HG03439 (cell line): ENCODE data around the gene KLHL6.
"Not testable (repeated sequence)": the region's sequence is repeated elsewhere in the genome, so short reads cannot be mapped to it uniquely, and the experiment has no call there.

Source experiments
- ATAC-seq: cut with Tn5 transposase; IDR thresholded peaks from one replicate; pipeline ENCODE4 v1.9.1; 2021; ENCODE audit warnings: mild to moderate bottlenecking, moderate library complexity; ENCODE audit not compliant: unreplicated experiment

The KLHL6 gene

DNA sequence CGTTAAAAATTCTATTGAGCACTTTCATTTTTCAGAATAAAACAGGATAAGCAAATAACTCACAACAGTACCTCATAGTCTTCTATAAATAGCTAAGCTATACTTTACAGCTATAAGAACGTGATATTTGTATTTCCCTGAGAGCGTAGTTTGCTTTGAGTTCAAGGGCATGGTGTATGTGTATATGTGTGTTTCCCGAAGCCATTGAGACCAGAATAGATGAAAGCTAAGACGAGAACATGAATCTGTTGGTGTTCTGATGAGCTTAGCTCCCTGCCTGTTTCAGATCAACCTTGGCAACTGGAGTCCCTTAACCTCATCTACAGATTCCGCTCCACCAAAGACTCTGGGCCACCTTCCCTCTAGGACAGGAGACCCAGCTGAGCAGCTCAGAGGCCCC, 67.6 kb downstream of the KLHL6 start:
- ATAC-seq: no peak

- no peak for ATAC-seq
These were observed 68.5 kb downstream of the KLHL6 start for GRCh38 chr3:183487016-183487415.

DNA sequence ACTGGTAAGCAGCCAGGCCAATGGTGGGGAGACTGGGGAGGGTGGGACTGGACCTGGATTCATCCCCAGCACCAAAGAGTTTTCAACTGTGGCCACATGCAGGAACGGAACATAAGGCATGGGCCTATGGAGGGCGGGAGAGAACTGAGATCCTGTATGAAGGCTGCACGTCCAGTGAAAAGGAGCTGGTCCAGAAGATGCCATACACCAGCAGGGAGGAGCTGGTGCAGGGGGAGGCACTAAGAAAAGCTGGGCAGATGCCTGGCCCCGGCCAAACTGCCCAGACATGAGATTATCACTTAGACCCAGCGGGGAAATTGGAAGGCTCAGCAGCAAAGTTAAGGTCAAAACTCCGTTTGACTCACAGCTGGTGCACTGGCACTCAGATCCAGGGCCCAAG, 69.0 kb downstream of the KLHL6 start:
- ATAC-seq: no peak

- no peak for ATAC-seq
These were observed 69.9 kb downstream of the KLHL6 start for GRCh38 chr3:183485585-183485984.

- no peak for ATAC-seq
These were observed 70.4 kb downstream of the KLHL6 start for GRCh38 chr3:183485093-183485492.

DNA sequence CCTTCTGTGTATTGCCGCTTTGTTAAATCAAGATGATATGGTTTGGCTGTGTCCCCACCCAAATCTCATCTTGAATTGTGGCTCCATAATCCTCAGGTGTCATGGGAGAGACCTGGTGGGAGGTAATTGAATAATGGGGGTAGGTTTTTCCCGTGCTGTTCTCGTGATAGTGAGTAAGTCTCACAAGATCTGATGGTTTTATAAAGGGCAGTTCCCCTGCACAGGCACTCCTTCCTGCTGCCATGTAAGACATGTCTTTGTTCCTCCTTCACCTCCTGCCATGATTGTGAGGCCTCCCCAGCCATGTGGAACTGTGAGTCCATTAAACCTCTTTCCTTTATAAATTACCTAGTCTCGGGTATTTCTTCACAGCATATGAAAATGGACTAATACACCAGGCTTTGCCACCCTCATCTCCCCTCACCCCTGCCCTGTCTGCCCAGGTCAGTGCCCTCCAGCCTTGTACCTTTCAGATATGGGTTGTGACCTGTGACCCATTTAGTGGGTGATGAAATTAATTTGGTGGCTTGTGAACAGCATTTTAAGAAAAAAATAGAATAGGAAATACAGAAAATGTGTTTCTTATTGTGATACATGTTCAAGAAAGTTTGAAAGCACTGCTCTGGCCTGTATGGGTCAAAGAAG, 71.0 kb downstream of the KLHL6 start:
- no peak for ATAC-seq

DNA sequence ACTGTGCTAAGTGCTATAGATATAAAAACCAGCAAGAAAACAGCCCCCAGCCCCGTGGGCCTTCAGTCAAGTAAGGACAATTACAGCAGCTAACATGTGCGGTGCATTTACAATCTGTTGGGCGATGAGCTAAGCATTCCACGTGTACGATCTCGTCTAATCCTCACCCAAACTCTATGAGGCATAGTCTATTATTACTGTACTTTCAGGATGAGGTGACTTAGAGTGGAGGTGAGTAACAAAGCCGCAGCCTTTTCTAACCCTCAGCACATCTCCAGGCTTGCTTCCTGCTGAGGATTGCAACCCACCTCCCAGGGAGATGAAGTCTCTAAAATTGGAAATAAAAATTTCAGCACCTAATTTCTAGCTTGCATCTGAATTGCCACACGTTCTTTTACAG, 73.9 kb downstream of the KLHL6 start:
- ATAC-seq: no peak

- ATAC-seq: no peak
These were observed 77.0 kb downstream of the KLHL6 start for GRCh38 chr3:183478501-183478900.

- ATAC-seq: no peak
These were observed 77.6 kb downstream of the KLHL6 start for GRCh38 chr3:183477801-183478456.

DNA sequence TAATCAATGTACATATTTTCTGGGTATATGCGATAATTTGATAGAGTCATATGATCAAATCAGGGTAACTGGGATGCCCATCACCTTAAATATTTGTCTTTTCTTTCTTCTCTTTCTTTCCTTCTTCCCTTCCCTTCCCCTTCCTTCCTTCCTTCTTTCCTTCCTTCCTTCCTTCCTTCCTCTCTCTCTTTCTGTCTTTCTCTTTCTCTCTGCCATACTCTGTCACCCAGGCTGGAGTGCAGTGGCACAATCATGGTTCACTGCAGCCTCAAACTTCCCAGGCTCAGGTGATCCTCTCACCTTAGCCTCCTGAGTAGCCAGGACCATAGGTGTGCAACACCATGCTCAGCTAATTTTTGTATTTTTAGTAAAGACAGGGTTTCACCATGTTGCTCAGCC, 79.7 kb downstream of the KLHL6 start:
- not testable (repeated sequence) for ATAC-seq

- no peak for ATAC-seq
These were observed 80.3 kb downstream of the KLHL6 start for GRCh38 chr3:183475016-183475763.

- no peak for ATAC-seq
These were observed 81.5 kb downstream of the KLHL6 start for GRCh38 chr3:183473969-183474368.

DNA sequence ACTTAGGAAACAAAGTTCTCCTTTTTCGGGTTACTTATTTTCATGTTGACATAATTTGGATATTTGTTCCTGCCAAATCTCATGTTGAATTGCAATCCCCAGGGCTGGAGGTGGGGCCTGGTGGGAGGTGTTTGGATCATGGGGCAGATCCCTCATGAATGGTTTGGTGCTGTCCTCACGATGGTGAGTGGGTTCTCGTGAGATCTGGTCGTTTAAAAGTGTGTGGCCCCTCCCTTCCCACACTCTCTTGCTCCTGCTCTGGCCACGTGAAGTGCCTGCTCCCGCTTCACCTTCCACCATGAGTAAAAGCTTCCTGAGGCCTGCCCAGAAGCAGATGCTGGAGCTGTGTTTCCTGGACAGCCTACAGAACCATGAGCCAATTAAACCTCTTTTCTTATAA, 83.4 kb downstream of the KLHL6 start:
- no peak for ATAC-seq

DNA sequence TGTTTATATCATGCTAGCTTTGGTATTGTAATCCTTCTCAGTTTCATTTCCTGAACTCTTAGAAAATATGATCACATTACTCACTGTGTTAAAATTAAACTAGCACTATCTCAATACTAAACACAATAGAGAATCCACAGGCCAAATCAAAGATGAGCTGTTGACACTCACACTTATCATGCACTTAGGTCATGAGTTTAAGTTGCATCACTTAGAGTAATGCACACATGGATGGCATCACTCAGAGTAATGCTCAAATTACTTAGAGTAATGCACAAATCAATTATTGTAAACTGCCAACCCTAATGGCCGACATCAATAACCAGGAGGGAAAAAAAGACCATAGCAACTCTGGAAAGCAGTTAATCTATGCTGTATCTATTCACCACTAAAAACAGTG, 87.1 kb downstream of the KLHL6 start:
- ATAC-seq: no peak

GRCh38 chr3:183466575-183466974, 88.9 kb downstream of the KLHL6 start:
- no peak for ATAC-seq

- not testable (repeated sequence) for ATAC-seq
These were observed 89.8 kb downstream of the KLHL6 start for GRCh38 chr3:183465710-183466109.

- no peak for ATAC-seq
These were observed 91.0 kb downstream of the KLHL6 start for GRCh38 chr3:183464480-183464879.

GRCh38 chr3:183460081-183461055, 95.1 kb downstream of the KLHL6 start:
- no peak for ATAC-seq

GRCh38 chr3:183455089-183455488, 100.4 kb downstream of the KLHL6 start:
- ATAC-seq: no peak

DNA sequence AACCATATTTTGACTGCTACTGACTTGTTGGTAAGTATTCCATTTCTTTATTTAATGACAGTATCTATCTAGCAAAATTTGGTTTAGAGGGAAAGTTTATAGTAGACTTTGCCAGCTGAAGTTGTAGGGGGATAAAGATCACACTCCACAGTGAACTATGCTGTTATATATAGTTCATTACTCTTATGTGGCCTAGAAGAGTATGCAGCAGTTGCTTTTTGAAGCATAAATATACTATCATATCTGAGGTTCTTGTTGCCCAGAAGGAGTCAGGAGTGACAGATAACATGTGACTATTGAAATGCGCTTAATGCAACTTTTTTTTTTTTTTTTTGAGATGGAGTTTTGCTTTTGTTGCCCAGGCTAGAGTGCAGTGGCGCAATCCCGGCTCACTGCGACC, 101.4 kb downstream of the KLHL6 start:
- ATAC-seq: no peak

- ATAC-seq: no peak
These were observed 105.7 kb downstream of the KLHL6 start for GRCh38 chr3:183449791-183450190.
